Lower leg skin (tissue), 4 donors: ENCODE data around the gene HOXD9. TPM values are rescaled to one million over a fixed set of nuclear protein-coding genes. Genes with fewer than 3 reads are reported as not detected.

ENCODE experiments used
- DNase-seq, 2 donors: peaks; one replicate each; pipeline ENCODE4 v3.0.0-alpha.2; 2019; ENCODE audit warnings: low spot score in 2 of 2
- H3K4me3 ChIP-seq: fragments of 200-600 bp; sonication (generic); 2 replicates; pipeline ENCODE4 v1.5.1; 2017; ENCODE audit warnings: mild to moderate bottlenecking, low read depth; ENCODE audit not compliant: poor library complexity, severe bottlenecking
- CTCF ChIP-seq, 3 donors: fragments of 450-650 bp; IDR thresholded peaks; one replicate each; pipeline ENCODE4 v1.5.1; 2016; ENCODE audit warnings: antibody characterized with exemption in 3 of 3, mild to moderate bottlenecking in 3 of 3, moderate library complexity in 2 of 3
- POLR2A ChIP-seq, 2 donors: fragments of 450-650 bp; IDR thresholded peaks; one replicate each; pipeline ENCODE4 v1.6.1; 2016 to 2017; ENCODE audit warnings: antibody characterized with exemption in 2 of 2, mild to moderate bottlenecking in 1 of 2, moderate library complexity in 1 of 2
- WGBS, 2 donors: methylation state at CpG; one replicate each; pipeline ENCODE4 v1.1.5; 2018; 5-methylcytosine and 5-hydroxymethylcytosine counted together
- intact Hi-C: fragments of 100-400 bp; cut with DNase I; formaldehyde crosslinking; loops from one replicate; pipeline ENCODE4 v1.15.0; 2023; ENCODE audit warnings: low total_unique reads
- total RNA-seq, 4 donors: library from RNA; depleted of rRNA; stranded (reverse); fragments of >200 nt; gene quantifications; one replicate each; pipeline ENCODE4 v1.1.0, GENCODE V29; 2016

HOXD9 gene
- total RNA-seq, 4 donors from 2014 or later: 0.89 to 5.3 (median 2.1) TPM

GRCh38 chr2:176081376-176081836, 41.1 kb upstream of the HOXD9 start:
- TF ChIP-seq CTCF (IDR thresholded peaks at IDR 0.05) (no peak), POLR2A (IDR thresholded peaks at IDR 0.05) (no peak)
- H3K4me3 ChIP-seq: no peak overlapping the region
- 12 to 14% methylated on average over 17 of the region's 17 CpGs for WGBS, 2 donors
- intact Hi-C loops: no loop called here
- DNase-seq: no peak

DNA sequence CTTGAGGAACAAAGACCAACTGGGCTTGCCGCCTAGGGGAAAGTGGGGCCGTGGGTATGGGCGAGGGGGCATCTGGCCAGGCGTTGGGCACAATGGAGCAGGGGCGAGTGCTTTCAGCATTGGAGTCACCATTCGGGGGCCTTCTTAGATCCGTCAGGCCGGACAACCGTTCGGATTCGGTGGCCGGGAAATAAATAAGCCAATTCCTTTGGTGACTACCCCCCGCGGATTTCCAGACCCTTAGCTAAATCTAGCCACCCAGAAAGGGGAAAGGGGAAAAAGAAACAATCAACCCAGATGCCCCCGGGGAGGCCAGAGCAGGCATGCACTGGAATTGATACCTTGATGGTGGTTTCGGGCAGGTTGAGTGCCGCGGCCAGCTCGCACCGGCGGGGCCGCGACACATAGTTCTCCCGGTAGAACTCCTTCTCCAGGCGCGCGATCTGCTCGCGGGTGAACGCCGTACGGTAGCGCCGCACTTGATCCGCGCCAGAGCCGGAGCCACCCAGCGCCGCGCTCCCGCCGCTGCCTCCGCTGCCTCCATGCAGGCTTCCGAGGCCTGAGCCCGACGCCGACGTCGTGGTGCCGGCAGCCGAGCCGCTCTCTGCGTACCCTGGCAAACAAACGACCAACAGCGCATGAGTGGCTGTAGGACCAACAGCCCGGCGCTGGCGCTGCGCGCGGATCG, 40.5 kb upstream of the HOXD9 start:
- peak in 1 of 2 donors; percentile 76 for DNase-seq
- intact Hi-C loops: no loop called here
- no peak overlapping the region for H3K4me3 ChIP-seq
- TF ChIP-seq POLR2A (IDR thresholded peaks at IDR 0.05) (no peak), CTCF (IDR thresholded peaks at IDR 0.05) (no peak)
- WGBS, 2 donors: 10 to 11% methylated on average over 44 to 59 of the region's 62 CpGs

DNA sequence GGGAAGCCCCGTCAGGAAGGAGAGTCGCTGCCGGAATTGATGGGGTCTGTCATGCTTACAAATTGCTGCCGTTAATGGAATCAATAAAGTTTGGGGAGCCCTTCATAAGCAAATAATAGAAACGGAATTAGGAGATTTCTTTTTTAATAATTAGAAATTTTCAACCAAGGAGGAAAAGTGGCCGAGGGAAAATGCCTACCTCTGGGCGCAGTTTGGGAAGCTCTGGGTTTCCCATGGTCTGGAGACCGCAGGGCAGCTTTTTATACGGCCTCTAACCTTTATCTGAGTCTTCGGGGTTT, 40.0 kb upstream of the HOXD9 start:
- TF ChIP-seq CTCF (IDR thresholded peaks at IDR 0.05) (no peak), POLR2A (IDR thresholded peaks at IDR 0.05) (no peak)
- intact Hi-C loops: no loop called here
- H3K4me3 ChIP-seq: no peak overlapping the region
- DNase-seq: no peak
- 13 to 17% methylated on average over 10 of the region's 10 CpGs for WGBS, 2 donors

DNA sequence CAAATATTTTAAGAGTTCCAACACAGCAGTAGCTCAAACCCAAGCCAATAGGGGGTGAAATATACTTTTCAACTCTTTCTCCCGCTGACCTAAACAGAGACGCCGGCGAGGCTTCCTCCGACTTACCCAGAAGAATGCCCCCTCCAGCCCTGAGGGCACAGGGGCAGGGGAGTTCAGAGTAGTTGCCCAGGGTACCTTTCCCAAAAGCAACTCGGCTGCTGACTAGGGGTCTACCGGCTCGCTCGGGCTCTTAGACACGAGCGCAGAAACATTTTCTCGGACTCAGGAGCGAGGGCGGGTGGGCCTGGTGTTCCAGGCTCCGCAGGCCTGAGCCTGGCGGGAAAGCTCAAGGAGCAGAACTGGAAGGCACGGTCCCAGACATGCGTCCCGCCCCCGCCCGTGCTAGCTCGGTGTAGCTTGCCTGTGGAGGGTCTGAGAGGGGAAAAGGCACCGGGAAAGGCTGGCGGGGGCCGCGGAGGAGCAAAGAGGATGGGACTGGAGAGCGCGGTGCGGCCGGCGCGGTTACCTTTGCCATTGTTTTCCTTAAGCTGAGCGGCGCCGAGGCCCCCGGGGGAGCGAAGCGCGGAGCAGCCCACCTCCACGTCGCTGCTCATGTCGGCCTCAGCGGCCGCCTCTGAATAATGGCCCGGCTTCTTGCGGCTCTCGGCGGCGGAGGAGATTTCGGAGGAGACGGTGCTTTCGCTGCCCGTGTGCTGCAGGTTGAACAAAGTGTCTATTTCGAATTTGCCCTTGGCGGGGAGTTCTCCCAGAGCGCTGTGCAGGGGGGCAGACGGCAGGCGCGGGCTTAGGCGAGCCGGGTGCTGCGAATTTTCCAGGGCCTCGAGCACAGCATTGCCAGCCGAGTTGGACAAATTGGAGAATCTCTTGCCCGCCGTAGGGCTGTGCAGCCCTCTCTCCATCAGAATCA, 39.4 kb upstream of the HOXD9 start:
- 6 to 11% methylated on average over 51 to 54 of the region's 66 CpGs for WGBS, 2 donors
- TF ChIP-seq CTCF (IDR thresholded peaks at IDR 0.05): no peak
- no peak for TF ChIP-seq POLR2A (IDR thresholded peaks at IDR 0.05)
- no peak overlapping the region for H3K4me3 ChIP-seq
- peak in 1 of 2 donors; percentile 82 for DNase-seq
- intact Hi-C loops: no loop called here

DNA sequence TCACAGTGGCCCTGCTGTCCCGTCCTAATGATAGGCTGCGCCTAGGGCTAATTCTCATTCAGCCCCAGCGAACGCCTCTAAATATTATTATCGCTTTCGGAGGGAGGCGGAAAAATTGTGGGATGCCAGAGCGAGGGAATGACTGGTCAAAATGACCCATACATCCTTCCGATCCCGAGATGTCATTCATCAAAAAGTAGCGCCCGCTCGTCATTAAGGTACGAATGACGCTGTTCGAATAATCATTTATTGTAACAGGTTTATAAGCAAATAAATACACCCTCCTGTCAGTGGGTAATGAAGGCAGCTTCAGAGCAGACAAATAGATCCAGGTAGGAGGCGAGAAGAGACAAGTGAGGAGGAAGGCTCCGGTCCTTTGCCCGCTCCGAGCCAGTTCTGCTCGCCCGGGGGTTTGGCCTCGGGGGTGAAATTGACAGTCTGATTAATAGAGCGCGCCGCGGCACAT, 38.7 kb upstream of the HOXD9 start, which contains the start of gene EVX2:
EVX2 (minus strand) TSS at position 167 of the 466 bp plus-strand sequence. CDS start 186 bp downstream, outside the sequence.
- peak in 1 of 2 donors; percentile 60 for DNase-seq
- intact Hi-C loops: no loop called here
- no peak within 1 kb of the TSS for H3K4me3 ChIP-seq
- WGBS, 2 donors: 15 to 17% methylated on average over 27 of the region's 27 CpGs
- no peak for TF ChIP-seq POLR2A (IDR thresholded peaks at IDR 0.05)
- TF ChIP-seq CTCF (IDR thresholded peaks at IDR 0.05): no peak
